Right ventricle myocardium superior (tissue), 1 donor: ENCODE measurements around the gene ELOB. TPM values are rescaled to one million over a fixed set of nuclear protein-coding genes. Genes with fewer than 3 reads are reported as not detected.
"Not testable (repeated sequence)": the region's sequence is repeated elsewhere in the genome, so short reads cannot be mapped to it uniquely, and the experiment has no call there.

Source experiments
- ATAC-seq: fragments of 200-7000 bp; cut with Tn5 transposase; one replicate; pipeline ENCODE4 v1.9.1; 2020; ENCODE audit warnings: mild to moderate bottlenecking; ENCODE audit not compliant: poor library complexity
- DNase-seq: peaks from one replicate; pipeline ENCODE4 v3.0.0-alpha.2; 2020
- intact Hi-C: fragments of 100-400 bp; cut with DNase I; formaldehyde crosslinking; loops from one replicate; pipeline ENCODE4 v1.11.2; 2022
- total RNA-seq: library from RNA; stranded (reverse); fragmentation: NEBNext Ultra II Directional; extraction: Animal tissue kit (Norgen Biotek cat#: 25700); gene quantifications from one replicate; pipeline ENCODE4 v1.2.1, GENCODE V29; 2021
- donor health status: DM: no; HTN: yes; CAD: no; lungs with severe emphysema.

The ELOB gene
- total RNA-seq, 1 donor from 2014 or later: 299 TPM

DNA sequence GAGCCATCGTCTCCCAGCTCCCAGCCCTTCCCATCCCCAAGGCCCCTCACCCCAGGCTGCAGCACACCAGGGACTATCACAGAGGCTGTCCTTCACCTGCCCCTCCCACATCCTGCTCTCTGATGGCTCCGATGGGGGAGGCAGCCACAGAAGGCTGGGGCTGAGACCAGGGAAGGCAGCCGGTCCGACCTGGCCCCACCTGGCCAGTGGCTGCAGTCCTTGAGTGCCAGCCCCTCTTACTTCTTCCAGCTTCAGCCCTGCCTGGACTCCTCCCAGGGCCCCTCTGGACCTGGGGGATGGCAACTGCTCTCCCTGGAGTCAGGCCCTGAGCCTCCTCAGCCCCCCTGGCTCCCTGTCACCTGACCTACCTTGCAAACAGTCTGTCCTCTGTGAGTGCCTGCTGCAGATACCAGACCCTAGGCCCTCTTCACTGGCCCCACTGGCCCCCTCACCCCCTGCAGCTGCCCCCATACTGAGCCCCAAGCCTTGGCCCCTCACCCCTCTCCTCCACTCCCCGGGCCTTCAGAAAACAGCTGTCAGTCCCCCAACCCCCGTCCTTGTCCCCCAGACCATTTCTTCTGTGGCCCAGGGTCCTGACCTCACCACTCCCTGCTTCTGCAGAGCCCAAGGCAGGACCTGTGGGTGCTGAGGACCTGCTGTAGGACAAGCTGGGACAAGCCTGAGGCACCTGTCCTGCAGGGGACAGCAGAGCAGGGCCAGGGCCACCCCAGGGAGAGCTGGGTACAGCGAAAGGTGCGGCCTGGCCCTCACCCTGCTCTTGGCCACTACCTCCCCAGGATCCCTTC is 37.3 kb downstream of the ELOB start:
- intact Hi-C loops: no loop called here
- DNase-seq (peak; percentile 12), ATAC-seq (no peak)

DNA sequence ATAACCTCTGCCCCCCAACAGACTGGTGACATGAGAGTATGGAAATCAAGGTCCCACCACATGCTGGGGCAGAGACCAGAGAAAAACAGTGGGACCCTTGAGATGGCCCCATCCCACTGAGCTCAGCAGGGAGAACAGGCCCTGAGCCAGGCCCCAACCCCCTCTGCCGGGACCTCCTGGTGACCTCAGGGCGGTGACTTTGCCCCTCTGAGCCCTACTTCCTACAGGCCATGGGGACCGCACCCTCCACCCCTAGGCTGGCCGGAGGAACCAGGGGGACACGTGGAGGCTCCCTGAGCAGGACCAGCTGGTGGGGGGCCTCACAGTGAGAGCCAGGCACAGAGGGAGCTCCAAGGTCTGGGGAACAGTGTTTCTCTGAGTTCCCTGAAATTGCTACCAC is 38.5 kb downstream of the ELOB start:
- ATAC-seq: no peak
- intact Hi-C loops: no loop called here

DNA sequence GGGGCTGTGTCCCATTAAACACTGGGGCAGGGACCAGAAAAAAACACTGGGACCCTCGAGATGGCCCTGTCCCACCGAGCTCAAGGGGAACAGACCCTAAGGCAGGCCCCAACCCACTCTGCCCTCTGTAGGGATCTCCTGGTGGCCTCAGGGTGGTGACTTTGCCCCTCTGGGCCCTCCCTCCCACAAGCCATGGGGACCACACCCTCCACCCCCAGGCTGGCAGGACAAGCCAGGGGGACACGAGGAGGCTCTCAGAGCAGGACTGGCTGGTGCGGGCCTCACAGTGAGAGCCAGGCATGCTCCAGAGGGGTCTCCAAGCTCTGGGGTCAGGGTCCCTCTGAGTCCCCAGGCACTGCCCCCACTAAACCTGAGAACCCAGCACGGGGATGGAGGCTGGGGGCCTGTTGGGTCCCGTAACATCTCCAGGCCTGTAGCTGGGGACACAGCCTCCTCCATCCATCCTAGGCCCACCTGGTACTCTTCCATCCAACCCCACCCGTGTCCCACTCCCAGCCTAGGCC is 39.1 kb downstream of the ELOB start:
- peak; percentile 31 for DNase-seq
- ATAC-seq: no peak
- intact Hi-C loops: no loop called here

More for the DNA sequence above, 38.5 kb downstream of the ELOB start:
- peak; percentile 9 for DNase-seq

DNA sequence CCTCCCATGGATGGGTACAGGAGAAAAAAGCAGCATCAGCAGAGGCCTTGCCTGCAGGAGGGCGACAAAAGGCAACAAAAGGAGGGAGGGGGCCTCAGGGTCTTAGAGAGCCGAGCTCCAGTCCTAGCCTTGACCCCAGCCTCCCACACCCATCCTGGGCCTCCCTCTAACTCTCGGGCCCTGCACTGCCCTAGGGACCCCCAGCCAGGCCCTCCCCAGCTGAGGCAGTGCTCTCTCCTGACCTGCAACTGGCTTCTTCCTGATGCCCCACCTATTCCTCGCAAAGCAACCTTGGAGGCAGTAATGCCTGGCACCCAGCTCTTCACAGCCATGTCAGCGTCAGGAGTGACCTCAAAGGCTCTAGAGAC is 39.9 kb downstream of the ELOB start:
- no peak for ATAC-seq
- DNase-seq: peak; percentile 27
- intact Hi-C loops: no loop called here

DNA sequence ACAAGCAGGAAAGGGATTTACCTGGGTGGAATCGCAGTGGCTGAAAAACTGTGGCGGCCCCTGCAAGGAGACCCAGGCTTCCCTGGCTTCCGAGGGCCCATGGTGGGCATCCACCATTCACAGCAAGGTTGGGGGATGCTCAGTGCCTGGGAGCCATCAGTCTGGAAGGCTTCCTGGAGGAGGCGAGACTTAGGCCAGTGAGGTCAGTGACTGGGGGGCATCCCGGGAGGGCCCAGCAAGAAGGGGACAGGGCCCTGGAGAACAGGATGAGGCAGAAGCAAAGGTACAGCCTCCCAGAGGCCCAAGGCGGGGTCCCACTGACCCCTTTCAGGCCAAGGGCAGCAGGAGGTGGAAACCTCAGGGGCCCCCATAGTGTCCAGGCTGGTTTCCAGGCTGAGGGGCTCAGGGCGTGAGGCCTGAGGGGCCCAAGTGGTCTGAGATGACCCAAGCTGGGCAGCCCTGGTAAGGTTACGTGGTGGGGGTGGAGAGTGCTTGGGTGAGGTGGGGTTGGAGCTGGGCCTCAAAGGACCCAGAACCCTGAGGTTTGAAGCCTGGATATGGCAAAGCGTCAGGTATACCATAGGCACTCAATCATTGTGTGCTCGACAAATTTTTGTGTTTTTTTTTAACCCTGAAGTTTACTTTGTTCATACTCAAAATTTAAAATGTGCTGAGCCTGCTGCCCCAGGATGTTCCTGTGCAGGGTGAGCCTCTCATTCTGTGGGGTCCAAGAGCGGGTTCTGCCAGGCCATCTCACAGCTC is 40.4 kb downstream of the ELOB start:
- DNase-seq (peak; percentile 2), ATAC-seq (no peak)
- intact Hi-C loops: no loop called here

DNA sequence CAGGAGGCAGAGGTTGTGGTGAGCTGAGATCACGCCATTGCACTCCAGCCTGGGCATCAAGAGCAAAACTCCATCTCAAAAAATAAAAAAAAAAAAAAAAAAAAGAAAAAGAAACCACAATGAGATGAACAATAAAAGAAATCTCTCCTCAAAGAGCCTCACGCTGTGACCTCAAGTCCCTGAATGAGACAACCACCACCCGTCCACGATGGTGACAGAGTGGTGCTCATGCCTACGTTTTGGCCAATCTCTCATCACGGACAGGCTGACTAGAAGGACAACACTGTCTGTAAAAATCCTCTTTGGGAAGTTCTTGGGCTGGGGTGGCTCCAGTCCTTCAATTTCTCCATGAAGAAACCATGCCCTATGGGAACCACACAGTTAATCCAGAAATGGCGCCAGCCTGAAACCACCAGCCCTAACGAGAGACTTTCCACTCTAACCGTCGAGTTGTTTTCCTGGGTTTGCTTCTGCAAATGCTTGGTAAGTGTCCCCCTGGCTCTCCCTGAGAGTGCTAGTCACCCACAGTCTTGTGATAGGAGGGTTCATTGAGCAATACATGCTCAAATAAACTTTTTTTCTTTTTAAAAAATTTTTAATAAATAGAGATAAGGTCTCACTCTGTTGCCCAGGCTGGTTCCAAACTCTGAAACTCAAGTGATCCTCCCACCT is 42.1 kb downstream of the ELOB start:
- intact Hi-C loops: no loop called here
- ATAC-seq (no peak), DNase-seq (no peak)

DNA sequence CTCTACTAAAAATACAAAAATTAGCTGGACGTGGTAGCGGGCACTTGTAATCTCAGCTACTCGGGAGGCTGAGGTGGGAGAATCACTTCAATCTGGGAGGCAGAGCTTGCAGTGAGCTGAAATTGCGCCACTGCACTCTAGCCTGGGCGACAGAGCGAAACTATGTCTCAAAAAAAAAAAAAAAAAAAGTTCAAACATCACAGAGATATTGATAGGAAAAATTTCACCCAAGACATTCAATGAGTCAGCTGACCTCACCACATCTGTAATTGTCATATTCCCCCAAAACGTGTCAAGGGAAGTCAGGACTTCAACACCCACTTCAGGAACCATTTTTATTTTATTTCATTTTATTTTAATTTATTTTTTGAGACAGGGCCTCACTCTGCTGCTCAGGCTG is 49.0 kb downstream of the ELOB start:
- intact Hi-C loops: no loop called here
- DNase-seq (no peak), ATAC-seq (no peak)

DNA sequence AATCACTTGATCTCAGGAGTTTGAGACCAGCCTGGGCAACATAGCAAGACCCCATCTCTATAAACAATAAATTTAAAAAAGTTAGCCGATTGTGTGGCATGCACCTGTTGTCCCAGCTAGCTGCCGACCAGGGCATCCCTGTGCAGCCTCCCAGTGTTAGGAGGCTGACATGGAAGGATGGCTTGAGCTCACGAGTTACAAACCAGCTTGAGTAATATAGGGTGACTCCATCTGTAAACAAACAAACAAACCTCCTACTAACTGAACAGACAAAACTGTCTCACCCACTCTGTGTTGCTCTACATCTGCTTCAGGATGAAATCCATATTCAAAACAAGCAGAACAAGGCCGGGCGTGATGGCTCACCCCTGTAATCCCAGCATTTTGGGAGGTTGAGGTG is 50.2 kb downstream of the ELOB start:
- DNase-seq: no peak
- intact Hi-C loops: no loop called here
- ATAC-seq: no peak

DNA sequence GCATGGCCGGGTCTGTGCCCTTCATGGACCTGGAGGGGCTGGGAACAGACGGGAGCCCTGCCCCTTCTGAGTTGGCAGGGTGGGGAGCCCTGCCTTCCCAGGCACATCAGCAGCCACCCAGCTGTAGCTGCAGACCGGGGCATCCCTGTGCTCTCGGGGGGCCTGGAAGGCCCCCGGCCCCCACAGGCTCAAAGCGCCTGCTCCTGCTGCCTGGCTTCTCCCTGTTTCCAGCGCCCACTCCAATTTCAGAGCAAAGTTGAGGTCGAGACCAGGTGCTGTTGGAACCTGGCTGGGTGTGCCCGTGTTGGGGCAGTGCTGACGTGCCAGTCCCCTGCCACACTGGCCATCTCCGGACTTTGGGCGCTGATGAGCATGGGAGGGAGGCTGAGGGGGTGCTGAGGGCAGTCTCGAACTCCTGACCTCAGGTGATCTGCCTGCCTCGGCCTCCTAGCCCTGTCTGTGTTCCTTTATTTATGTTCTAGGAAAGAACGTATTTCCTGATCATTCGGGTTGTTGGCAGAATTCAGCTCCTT is 52.2 kb downstream of the ELOB start:
- DNase-seq (no peak), ATAC-seq (no peak)
- intact Hi-C loops: no loop called here

DNA sequence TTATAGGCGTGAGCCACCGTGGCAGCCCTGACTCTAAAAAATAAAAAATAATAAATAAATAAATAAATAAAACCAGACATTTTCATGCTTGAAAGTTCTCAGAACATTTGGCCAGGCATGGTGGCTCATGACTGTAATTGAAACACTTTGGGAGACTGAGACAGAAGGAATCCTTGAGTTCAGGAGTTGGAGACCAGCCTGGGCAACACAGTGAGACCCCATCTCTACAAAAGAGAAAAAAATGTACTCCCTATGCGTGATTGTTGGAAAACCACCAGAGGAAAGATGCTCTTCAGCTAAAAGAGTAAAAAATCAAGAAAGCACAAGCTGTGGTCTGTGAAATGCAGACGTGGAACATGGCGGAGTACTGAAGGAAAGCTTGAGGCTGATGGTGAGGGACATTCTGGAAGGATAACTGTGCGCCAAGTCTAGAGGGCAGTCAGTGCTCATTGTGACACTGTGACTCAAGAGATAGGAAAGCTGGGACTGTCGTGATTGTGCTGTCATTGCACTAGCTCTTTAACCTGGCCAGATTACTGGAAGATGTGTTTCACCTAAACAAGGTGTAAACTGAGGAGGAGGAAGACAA is 52.9 kb downstream of the ELOB start:
- ATAC-seq (no peak), DNase-seq (no peak)
- intact Hi-C loops: no loop called here

DNA sequence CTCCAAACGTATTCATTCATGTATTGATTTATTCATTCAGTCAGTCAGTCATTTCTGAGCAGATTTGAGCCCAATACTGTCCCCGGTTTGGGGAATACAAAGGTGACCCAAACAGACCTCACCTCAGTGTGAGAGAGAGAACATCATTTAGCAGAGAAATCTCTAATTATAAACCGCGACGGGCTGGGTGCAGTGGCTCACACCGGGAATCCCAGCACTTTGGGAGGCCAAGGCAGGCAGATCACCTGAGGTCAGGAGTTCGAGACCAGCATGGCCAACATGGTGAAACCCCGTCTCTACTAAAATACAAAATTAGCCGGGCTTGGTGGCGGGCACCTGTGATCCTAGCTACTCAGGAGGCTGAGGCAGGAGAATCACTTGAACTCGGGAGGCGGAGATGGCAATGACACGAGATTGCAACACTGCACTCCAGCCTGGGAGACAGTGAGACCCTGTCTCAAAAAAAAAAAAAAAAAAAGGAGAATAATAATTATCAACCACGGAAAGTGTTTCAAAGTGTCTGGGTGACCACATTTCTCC is 55.4 kb downstream of the ELOB start:
- ATAC-seq, DNase-seq, intact Hi-C loops: not testable (repeated sequence)

Other genes starting within 250 kb of the ELOB start
- gene CEMP1, start 245.9 kb downstream of the ELOB start, total RNA-seq: not detected
- gene PDPK1, start 239.3 kb downstream of the ELOB start, total RNA-seq: 38.5 TPM
- gene KCTD5, start 94.8 kb downstream of the ELOB start, total RNA-seq: 9.8 TPM
- gene PRSS27, start 57.1 kb downstream of the ELOB start, total RNA-seq: 0.30 TPM
- gene SRRM2, start 24.6 kb downstream of the ELOB start, total RNA-seq: 243 TPM
- gene PRSS33, start 10.3 kb upstream of the ELOB start, total RNA-seq: not detected
- not detected for gene PRSS41, start 21.2 kb upstream of the ELOB start, total RNA-seq
- gene PRSS21, start 40.0 kb upstream of the ELOB start, total RNA-seq: not detected
- gene ZG16B, start 53.0 kb upstream of the ELOB start, total RNA-seq: not detected
- not detected for gene PRSS22, start 80.9 kb upstream of the ELOB start, total RNA-seq
- 27.9 TPM for gene FLYWCH2, start 105.9 kb upstream of the ELOB start, total RNA-seq
- gene FLYWCH1, start 134.7 kb upstream of the ELOB start, total RNA-seq: 36.8 TPM
- not detected for gene KREMEN2, start 187.0 kb upstream of the ELOB start, total RNA-seq
- gene PAQR4, start 192.1 kb upstream of the ELOB start, total RNA-seq: 7.7 TPM
- 1.1 TPM for gene PKMYT1, start 203.2 kb upstream of the ELOB start, total RNA-seq
- gene CLDN9, start 235.6 kb upstream of the ELOB start, total RNA-seq: 0.73 TPM
- gene CLDN6, start 240.9 kb upstream of the ELOB start, total RNA-seq: not detected
- 29.4 TPM for gene TNFRSF12A, start 243.1 kb upstream of the ELOB start, total RNA-seq
- 53.5 TPM for gene HCFC1R1, start 246.7 kb upstream of the ELOB start, total RNA-seq
- gene THOC6, start 246.8 kb upstream of the ELOB start, total RNA-seq: 11.0 TPM